Activated effector memory CD4-positive, alpha-beta T cell treated with anti-CD3 and anti-CD28 coated beads, Interleukin-2, amount 50 U/mL, for 16 hours (primary cell): ENCODE results near the gene TSPAN3.

Experiments used
- DNase-seq: peaks from one replicate; pipeline ENCODE4 v3.0.0-alpha.2; 2020

TSPAN3 gene

DNA sequence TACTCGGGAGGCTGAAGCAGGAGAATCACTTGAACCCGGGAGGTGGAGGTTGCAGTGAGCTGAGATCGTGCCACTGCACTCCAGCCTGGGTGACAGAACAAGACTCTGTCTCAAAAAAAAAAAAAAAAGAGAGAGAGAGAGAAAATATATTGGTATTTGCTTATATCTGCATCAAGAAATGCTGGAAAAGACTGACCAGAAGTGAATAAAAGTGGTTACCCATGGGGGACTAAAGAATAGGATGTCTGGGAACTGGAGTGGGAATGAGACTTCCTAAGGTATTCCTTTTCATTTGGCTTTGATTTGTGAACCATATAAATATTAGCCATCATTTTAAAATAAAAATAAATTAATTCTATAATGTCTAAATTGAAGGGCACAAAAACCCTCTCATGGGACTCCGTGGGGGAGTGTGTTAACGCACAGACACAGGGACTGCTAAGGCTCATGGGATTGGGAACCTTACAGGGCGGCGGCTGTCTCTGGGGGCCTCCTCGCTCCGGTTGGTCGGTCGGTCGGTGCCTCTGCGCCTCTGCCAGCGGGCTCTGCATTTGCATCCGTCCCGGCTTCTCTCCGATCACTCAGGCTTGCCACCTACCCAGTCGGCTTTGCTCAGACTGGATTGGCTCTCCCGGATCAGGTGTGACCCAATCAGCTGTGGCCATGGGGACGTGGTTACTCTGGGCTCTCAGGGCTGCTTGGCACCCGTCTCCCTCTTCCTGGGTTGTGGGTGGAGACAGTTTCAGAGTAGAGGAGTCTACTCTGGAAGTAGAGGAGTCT, 12.7 kb upstream of the TSPAN3 start:
- DNase-seq: peak; percentile 85

DNA sequence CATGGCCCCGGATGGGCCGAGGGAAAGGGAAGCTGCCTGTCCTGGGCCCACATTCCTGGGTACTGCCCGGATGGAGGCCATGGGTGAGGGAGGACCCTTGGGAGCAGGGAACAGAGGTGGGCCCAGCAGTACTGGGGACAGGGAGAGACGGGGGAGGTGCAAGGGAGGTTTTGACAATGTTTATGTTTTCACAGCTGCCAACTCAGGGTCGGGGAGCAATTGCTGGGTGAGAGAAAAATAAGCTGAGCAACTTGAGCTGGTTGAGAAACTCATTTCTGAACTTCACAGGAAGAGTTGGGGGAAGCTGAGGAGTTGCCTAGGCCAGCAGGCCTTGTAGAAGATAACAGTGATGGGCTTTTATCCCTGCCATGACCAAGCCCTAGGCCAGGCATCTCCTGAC, 11.1 kb upstream of the TSPAN3 start:
- no peak for DNase-seq

DNA sequence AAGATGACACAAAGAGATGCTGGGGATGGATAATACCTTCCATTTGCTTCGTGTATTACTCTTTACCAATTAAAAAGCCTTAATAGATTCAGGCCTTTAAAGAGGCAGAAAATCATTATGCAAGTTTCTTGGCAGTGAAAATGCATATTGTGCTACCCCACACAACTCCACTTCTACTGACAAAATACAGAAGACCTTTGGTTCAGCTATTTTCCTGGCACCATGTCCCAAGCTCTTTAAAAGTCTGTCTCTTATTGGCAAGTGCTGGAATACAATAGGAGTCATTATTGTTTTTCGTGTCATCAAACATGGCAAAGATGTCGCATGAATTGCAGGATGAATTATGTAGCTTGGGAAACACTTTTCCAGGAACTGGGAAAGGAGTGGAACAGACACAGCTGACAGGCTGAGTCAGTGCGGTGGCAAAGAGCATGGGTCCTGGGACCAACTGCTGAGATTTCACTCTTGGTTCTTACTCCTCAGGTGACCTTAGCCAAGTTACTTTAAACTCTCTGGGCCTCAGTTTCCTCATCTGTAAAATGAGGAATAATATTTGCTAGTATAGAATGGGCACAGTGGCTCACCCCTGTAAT, 5.5 kb upstream of the TSPAN3 start:
- no peak for DNase-seq

DNA sequence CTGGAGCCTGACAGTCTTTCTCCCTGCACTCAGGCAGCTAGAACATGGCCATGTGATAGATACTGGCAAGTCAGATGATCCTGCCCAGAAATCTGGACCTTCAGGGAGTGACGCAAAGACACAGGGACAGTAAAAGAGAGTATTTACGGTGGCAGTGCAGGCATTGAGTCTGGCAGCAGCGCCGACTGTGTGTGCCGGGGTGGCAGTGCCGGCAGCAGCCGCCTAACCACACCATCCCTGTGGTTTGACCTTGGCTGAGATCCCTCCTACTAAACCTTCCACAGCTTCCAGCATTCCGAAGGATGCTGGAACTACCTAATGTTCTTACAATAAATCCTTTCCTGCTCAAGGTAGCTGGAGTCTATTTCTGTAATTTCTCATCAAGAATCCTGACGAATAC, 4.6 kb upstream of the TSPAN3 start:
- no peak for DNase-seq

DNA sequence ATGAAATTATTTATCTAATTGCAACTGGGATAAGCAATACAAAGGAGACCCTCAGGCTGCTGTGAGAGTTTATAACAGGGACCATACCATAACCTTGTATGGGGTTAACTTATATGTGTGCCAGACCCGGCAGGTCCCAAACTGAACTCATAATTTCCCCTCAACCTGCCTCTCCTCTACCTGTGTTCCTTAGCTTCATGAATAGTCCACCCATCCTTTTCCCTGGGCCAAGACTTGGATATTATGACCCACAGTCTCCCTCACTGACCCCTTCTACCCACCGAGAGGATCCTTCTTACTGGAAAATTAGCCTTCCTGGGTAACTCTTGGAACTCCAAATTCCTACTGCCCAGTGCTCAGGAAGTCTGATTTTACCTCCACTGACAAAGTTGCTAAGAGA, 3.4 kb upstream of the TSPAN3 start:
- no peak for DNase-seq

DNA sequence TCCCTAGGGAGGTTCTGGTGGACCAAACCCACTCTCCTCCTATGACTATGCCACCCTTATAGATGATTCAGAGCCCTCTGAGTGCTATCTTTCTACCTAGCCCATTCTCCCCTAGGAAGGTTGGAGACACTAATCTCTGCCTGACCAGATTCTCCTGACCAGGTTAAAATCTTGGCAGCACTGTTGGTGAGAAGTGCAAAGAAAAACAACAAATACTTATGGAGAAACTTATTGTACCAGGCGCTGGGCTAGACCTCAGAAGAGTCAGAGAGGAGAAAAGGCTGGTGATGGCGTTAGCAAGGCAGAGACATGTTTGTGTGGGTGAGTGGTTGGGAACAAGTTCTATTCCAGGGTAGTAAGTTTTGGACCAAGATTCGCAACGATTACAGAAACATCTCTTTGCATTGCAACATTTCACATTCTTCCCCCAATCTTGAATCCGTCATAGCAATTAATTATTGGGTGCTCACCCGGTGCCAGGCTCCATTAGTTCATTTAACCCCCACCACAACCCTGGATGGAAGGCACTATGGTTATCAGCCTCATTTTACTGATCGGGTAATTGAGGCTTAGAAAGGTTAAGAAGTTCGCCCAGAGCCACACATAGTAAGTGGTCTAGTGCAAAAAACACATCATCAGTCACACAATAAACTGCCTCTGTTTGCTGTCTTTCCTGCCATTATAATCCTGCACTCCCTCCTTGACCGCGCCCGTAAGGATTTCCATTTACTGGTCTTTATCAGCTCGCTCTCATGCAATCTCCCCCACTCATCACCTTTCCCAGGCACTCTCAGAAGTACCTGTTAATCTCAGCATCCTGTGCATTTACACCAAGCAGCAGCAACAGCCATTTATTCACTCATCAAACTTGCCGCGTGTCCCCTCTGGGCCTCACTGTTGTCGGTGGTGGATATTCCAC, 655 bp upstream of the TSPAN3 start:
- DNase-seq: no peak

DNA sequence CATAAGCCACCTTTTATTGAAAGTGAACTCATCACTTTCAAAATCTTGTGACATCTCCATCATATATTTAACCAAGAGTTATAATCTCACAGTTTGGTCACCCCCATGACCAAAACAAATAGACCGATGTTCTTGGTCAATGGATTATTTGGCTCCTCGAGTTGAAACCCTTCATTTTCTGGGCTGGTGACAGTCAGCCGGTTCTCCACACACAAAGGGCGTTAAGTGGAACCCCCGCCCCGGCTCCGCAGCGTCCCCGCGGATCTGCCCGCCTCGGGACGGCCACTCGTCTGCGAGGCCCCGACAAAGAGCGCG, 772 bp downstream of the TSPAN3 start:
- DNase-seq: no peak

DNA sequence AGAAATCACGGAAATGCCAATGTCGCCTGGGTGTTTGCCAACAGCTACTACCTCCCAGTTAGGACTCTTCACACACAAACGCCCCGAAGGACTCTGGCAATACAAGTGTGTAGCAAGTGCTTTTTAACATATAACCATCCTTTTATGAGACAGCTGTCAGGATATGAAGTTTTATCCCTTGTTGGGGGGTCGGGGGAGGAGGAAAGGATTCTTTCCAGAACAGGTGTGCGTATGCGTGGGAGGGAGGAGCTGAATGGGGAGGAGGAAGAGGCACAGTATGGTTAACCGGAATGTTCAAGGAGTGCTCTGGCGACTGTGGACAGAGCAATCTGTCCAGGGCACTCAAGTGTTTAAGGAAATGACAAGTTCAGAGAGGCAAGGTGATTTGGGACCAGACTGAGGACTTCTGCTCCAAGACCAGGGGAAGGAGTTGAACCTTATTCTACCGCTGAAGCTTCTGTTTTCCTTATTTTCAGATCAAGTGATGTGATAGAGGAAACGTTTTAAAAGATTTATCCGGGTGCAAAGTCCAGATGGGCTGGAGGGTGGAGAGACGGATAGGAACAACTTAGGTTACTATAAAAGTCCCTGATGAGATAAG, 1.3 kb downstream of the TSPAN3 start:
- DNase-seq: no peak

DNA sequence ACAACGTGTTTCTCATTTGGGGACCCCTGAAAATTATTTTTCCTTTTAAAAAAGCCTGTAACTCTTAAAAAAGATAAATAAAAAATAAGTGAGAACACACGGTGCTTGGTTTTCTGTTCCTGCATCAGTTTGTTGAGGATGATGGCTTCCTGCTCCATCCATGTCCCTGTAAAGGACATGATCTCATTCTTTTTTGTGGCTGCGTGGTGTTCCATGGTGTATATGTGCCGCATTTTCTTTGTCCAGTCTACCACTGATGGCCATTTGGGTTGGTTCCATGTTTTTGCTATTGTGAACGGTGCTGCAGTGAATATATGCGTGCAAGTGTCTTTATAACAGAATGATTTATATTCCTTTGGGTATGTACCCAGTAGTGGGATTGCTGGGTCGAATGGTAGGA, 2.3 kb downstream of the TSPAN3 start:
- DNase-seq: no peak

DNA sequence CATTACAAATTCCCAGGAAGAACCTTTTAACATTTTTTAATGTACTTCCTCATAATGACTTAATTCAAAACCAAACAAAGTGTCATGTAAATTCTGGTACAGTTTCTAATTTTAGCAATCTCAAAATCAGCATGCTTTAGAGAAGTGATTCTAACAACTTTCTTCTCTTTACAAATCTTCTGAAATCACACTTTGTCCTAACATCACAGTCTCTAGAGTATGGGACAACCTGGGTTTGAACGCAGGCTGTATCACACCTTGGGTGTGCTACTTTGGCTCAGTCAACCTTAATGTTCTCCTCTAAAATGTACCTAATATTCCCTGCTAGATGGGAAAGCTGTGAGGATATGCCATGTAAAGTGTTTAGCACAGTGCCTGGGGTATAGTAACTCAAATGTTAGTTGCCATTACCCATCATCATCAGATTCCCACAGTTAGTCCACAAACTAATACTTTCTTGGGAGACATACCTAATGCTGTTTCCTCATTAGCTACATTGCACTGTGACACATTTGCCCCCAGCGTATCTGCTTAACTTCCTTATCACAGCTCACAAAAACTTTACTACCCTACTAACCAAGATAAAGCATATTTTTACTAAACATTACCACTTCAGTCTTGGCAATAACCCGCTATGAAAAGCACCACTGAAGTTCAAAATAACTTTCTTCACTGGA, 3.1 kb downstream of the TSPAN3 start:
- DNase-seq: no peak

DNA sequence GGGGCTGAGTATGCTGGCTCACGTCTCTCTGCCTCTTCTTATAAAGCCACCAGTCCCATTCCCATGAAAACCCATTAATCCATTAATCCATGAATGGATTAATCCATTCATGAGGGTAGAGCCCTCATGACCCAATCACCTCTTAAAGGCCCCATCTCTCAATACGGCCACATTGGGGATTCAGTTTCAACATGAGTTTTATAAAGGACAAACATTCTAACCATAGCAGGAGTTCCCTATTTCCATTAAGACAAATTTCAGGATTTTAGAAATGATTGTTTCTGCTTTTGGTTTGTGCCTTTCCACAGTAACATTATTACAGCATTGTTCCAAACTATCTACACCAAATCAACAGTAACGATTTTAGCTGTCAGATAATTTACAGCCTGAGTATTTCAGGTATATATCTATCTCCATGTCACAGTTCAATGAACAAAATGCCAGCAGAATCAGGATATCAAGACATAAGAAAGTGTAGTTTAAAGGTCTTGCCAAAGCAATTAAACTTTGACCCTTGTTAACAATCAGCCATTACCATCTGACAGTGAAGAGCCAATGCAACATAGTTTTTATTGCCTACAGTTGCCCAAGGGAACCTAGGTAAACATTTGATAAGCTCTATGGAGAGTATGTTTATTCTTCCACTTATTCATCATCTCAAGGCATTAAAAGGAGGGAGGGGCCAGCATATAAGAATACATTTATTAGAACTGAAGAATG, 3.8 kb downstream of the TSPAN3 start:
- DNase-seq: no peak

DNA sequence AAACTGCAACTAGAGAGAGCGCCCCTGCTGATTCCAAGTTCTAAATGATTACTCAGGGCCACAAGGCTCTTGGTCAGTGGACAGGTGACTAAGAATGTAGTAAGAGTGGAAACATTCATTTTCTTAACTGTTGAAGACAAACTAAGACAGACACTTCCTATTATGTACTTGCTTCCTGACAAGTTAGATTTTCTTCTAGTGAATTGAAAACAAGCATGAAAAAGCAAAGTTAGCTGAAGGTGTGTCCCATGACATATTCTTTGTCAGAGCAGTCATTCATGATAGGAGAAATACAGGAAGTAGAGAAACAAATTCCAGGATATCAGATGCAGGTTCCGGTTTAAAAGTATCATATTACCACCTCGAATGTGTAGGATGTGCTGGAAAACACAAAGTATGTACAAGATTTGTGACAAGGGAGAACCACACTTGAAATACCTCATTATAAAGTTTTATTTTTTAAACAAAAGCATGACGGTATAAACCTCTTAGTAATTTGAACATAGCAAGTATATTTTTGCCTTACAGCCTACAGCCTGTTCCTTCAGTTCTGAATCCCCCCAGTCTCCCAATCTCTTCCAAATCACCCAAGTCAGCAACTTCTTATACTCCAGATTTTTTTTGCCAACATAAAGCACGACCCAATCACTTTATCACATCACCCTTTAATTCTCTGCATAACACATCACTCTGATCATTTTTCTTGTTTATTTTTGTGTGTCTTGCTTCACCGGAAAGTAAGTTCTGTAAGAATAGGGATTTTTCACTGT, 6.2 kb downstream of the TSPAN3 start:
- no peak for DNase-seq

DNA sequence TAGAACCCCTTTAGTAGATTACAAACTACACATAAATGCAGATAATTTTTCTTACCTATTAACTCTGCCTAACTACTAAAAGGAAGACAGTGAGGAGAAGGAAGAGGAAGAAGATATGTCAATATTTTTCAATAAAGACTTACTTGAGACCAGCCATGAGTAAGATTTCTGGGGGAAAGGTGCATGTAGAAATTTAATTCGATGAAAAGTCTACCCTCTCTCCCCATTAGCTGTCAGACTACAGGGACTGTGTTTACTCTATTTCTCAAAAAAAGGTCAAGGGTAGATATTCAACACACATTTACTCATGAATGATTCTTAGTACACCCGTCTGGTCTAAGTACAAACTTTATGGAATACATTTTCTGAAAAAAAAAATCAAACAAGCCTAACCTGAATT, 6.8 kb downstream of the TSPAN3 start:
- no peak for DNase-seq

DNA sequence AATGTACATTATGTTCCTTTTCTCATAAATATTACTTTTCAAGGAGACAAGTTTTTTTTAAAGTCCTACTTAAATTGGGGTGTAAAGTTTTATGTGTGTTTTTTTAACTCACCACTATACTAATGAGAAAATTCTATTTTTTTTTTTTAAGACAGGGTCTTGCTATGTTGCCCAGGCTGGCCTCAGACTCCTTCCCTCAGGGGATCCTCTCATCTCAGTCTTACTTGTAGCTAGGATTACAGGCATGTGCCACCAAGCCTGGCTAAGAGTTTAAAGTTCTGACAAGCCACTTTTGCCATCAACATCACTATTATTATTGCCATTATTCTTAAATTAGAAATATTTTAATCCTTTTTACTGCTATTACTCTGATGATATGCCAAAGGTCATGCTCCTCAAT, 7.7 kb downstream of the TSPAN3 start:
- no peak for DNase-seq

DNA sequence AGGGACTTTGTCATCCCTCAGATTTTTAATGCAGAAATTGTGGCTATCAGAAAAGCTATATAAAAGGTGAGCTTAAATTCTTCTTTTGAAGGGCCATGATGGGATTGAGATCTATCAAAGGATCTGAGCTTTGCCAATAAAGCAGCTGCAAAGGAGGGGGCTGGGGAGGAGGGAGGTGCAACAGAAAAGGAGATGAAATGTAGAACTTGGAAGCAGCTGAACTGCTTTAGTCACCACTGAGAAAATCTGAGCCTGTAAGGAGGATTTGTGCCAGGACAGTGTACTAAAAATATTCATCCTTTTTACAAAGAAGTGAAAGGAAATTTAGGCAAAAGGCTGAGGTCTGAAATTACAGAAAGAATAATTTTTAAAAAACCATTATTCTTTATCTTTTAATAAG, 10.4 kb downstream of the TSPAN3 start:
- no peak for DNase-seq

DNA sequence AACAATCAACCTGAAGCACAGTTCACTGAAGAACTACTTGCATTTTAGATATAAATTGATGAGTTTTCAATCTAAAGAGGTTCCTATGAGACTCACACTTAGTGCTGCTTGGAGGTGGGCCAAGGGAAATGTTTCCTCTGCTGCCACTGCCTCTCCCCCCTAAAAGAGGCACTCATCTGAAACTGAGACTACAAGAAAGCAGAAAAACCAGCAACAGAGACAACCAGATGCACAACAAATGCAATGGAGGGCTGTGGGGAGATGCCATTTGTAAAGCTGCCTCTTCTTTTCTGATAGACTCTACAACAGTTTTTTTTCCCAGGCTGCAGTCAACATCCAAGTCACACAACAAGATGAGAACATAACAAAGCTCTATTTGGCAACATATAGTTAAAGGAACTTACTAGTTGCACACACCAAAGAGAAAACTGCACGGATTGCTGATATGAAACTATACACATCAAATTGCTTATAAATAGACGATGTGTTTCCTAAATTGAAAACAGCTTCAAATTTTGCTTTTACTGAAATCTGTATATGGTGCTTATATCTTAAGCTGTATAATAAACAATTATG, 11.0 kb downstream of the TSPAN3 start:
- DNase-seq: no peak

DNA sequence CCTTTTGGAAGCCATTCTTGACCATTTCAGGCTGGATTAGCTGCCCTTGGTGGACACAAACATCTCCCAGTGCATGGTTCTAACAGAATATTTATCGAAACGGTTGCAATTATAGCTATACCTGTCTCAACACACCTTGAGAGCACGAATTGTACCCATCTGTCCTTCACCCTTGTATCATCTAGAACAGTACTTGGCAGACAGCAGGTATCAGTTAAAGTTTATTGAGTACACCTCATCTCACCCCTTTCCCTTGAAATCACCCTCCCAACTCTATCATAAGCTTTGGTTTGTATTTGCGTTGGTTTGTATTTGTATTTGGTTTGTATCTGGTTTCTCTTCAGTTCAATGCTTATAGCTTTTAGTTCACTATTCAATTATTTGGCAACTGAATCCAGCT, 12.4 kb downstream of the TSPAN3 start:
- DNase-seq: no peak

DNA sequence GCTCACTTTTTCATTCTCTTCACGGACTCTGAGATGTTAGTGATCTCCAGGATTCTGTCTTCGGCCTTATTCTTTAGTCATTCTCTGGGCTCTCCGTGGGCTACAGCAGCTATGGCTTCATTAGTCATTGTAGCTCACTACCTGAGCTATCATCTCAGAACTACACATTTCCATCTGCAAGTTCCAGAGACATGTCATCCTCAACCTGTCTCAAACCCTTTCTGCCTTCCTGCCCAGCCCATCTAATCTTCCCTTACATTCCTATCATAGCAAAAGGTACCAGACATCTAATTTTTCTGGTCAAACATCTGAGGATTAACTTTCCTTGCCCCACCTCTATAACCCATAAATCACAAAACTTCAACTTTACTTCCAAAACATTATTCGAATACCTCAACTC, 13.2 kb downstream of the TSPAN3 start:
- no peak for DNase-seq

DNA sequence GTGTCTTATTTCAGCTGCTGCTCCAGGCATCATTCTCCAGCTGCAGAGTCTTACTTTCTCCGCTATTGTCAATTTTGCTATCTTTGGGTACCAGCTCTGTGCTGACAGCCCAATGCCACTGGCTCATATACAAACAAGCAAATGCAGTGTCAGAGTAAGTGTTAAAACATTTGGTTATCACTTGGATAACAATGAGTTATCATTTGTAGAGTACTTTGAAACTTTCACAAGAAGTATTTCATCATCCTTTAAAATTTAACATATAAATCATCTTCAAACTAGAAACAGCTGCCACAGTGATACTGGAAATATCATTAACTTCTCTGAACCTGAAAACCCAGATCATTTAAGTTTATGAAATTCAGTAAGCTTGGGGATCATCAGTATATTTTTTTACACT, 13.8 kb downstream of the TSPAN3 start:
- DNase-seq: no peak

DNA sequence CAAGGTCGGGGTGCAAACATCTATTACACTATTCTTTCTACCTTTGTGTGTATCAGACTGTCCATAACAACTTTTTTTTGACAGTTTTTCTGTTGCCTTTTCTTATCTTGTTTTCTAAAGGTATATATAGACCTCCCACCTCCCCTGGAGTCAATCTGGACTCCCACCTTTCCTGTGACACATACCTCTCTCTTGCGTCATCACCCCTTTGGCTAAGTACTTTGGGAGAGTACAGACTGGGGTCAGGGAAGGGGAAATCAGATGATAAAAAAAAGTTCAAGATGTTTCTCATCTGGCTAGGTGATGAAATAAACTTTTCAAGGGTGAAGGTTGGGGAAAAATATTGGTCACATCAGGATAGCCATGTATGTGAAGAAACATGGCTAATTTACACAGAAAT, 17.2 kb downstream of the TSPAN3 start:
- DNase-seq: no peak

DNA sequence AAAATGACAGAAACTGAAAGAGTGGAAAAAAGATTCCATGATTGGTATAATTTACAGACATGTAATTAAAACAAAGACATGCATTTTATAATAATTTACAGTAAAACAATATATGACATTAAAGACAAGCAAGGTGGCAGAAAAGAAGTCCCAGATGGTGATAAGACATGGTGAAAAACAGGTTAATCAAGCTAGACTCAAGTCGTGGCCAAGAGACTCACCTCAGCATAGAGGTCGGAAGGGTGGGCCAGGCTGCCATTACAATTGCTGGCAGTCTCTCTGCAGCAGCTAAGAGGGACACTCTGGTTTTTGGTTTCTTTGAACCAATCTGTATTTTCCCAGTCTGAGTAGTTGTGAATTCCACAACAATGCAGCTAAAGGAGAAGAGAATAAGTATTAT, 18.4 kb downstream of the TSPAN3 start:
- DNase-seq: no peak
